H9 (cell line): ENCODE measurements around the gene SRC. TPM values are rescaled to one million over a fixed set of nuclear protein-coding genes. Genes with fewer than 3 reads are reported as not detected.

ENCODE experiments used
- DNase-seq: peaks from one replicate; pipeline ENCODE4 v3.0.0-alpha.2; 2017
- H2AFZ ChIP-seq: one replicate; pipeline ENCODE4 v1.6.1; 2013; ENCODE audit warnings: mild to moderate bottlenecking, low read length, control low read depth, moderate library complexity
- H2AK5ac ChIP-seq: 2 replicates; pipeline ENCODE4 v1.6.1; 2013; ENCODE audit warnings: low read length, control low read depth, mixed read lengths; ENCODE audit not compliant: insufficient read length
- H2BK120ac ChIP-seq: one replicate; pipeline ENCODE4 v1.6.1; 2013; ENCODE audit warnings: low read depth, mild to moderate bottlenecking, low read length, control low read depth, inconsistent platforms; ENCODE audit not compliant: poor library complexity, severe bottlenecking
- H2BK12ac ChIP-seq: 2 replicates; pipeline ENCODE4 v1.6.1; 2013; ENCODE audit warnings: low read length, control low read depth, mixed read lengths, low read depth; ENCODE audit not compliant: insufficient read length
- H2BK15ac ChIP-seq: 2 replicates; pipeline ENCODE4 v1.6.1; 2013; ENCODE audit warnings: low read depth, low read length, control low read depth
- H2BK20ac ChIP-seq: one replicate; pipeline ENCODE4 v1.6.1; 2013; ENCODE audit warnings: low read depth, mild to moderate bottlenecking, low read length, control low read depth, inconsistent platforms; ENCODE audit not compliant: poor library complexity, severe bottlenecking
- H2BK5ac ChIP-seq: 2 replicates; pipeline ENCODE4 v1.6.1; 2013; ENCODE audit warnings: low read length, control low read depth, mixed read lengths; ENCODE audit not compliant: insufficient read length
- H3K14ac ChIP-seq: 2 replicates; pipeline ENCODE4 v1.6.1; 2013; ENCODE audit warnings: low read length, control low read depth; ENCODE audit not compliant: insufficient read depth
- H3K18ac ChIP-seq: 2 replicates; pipeline ENCODE4 v1.6.1; 2013; ENCODE audit warnings: low read depth, mild to moderate bottlenecking, mixed read lengths, low read length, control low read depth; ENCODE audit not compliant: insufficient read length
- H3K23ac ChIP-seq: 2 replicates; pipeline ENCODE4 v1.6.1; 2013; ENCODE audit warnings: low read length, control low read depth, mixed read lengths, low read depth; ENCODE audit not compliant: insufficient read length
- H3K23me2 ChIP-seq: 2 replicates; pipeline ENCODE4 v1.6.1; 2013; ENCODE audit warnings: low read depth, mild to moderate bottlenecking, mixed read lengths, low read length, control low read depth; ENCODE audit not compliant: insufficient read length, poor library complexity, severe bottlenecking
- H3K27ac ChIP-seq: 2 replicates; pipeline ENCODE4 v1.5.1; 2013; ENCODE audit warnings: low read length, control low read depth, mixed read lengths, low read depth; ENCODE audit not compliant: insufficient read length
- H3K27me3 ChIP-seq: 2 replicates; pipeline ENCODE4 v1.6.1; 2013; ENCODE audit warnings: low read length, control low read depth, inconsistent platforms; ENCODE audit not compliant: insufficient read depth
- H3K4ac ChIP-seq: 2 replicates; pipeline ENCODE4 v1.6.1; 2013; ENCODE audit warnings: low read depth, mild to moderate bottlenecking, control low read depth, inconsistent platforms, low read length, moderate library complexity
- H3K4me1 ChIP-seq: 2 replicates; pipeline ENCODE4 v1.6.1; 2013; ENCODE audit warnings: low read length, control low read depth, inconsistent platforms; ENCODE audit not compliant: insufficient read depth
- H3K4me2 ChIP-seq: 2 replicates; pipeline ENCODE4 v1.6.1; 2013; ENCODE audit warnings: low read length, control low read depth, mixed read lengths; ENCODE audit not compliant: insufficient read length, insufficient read depth
- H3K56ac ChIP-seq: 2 replicates; pipeline ENCODE4 v1.6.1; 2013; ENCODE audit warnings: low read depth, mild to moderate bottlenecking, mixed read lengths, low read length, control low read depth; ENCODE audit not compliant: insufficient read length
- H3K79me1 ChIP-seq: 2 replicates; pipeline ENCODE4 v1.6.1; 2013; ENCODE audit warnings: low read depth, mild to moderate bottlenecking, moderate library complexity, low read length, control low read depth, inconsistent platforms; ENCODE audit not compliant: insufficient read depth, poor library complexity, severe bottlenecking
- H3K79me2 ChIP-seq: 2 replicates; pipeline ENCODE4 v1.6.1; 2013; ENCODE audit warnings: low read length, control low read depth, inconsistent platforms; ENCODE audit not compliant: insufficient read depth
- H3K9ac ChIP-seq: 2 replicates; pipeline ENCODE4 v1.6.1; 2013; ENCODE audit warnings: low read length, control low read depth, mixed read lengths; ENCODE audit not compliant: insufficient read length; ENCODE audit errors: extremely low read depth
- H3K9me3 ChIP-seq: one replicate; pipeline ENCODE4 v1.6.1; 2013; ENCODE audit warnings: low read depth, low read length, inconsistent platforms; ENCODE audit not compliant: control insufficient read depth
- H3T11ph ChIP-seq: one replicate; pipeline ENCODE4 v1.6.1; 2013; ENCODE audit warnings: mild to moderate bottlenecking, low read length, control low read depth, inconsistent platforms
- H4K20me1 ChIP-seq: one replicate; pipeline ENCODE4 v1.6.1; 2013; ENCODE audit not compliant: control insufficient read depth, insufficient read length, insufficient read depth
- H4K5ac ChIP-seq: 2 replicates; pipeline ENCODE4 v1.6.1; 2013; ENCODE audit warnings: low read depth, mild to moderate bottlenecking, mixed read lengths, low read length, control low read depth; ENCODE audit not compliant: insufficient read length
- H4K8ac ChIP-seq: replicated peaks from 2 replicates; pipeline ENCODE4 v1.6.1; 2013; ENCODE audit warnings: low read length, control low read depth, mixed read lengths, low read depth; ENCODE audit not compliant: insufficient read length
- H4K91ac ChIP-seq: 2 replicates; pipeline ENCODE4 v1.6.1; 2013; ENCODE audit warnings: low read depth, mild to moderate bottlenecking, moderate library complexity, mixed read lengths, low read length, control low read depth; ENCODE audit not compliant: insufficient read length
- H3K27ac Mint-ChIP-seq, 3 experiments: 2 replicates in 2 of 3; 3 replicates in 1 of 3; pipeline ENCODE4 v1.8.0; 2020 to 2021; ENCODE audit warnings: mixed read lengths in 3 of 3, mild to moderate bottlenecking in 1 of 3, moderate library complexity in 1 of 3
- H3K27me3 Mint-ChIP-seq: 2 replicates; pipeline ENCODE4 v1.8.0; 2021; ENCODE audit warnings: low read depth, mild to moderate bottlenecking, moderate library complexity, mixed read lengths
- H3K36me3 Mint-ChIP-seq, 3 experiments: 2 replicates in 2 of 3; 3 replicates in 1 of 3; pipeline ENCODE4 v1.8.0; 2020 to 2021; ENCODE audit warnings: low read depth in 3 of 3, mixed read lengths in 3 of 3; ENCODE audit not compliant: insufficient read depth in 1 of 3
- H3K4me1 Mint-ChIP-seq, 2 experiments: 2 replicates each; pipeline ENCODE4 v1.8.0; 2020; ENCODE audit warnings: mixed read lengths in 2 of 2
- H3K4me3 Mint-ChIP-seq, 2 experiments: 2 replicates in 1 of 2; 3 replicates in 1 of 2; pipeline ENCODE4 v1.8.0; 2020 to 2021; ENCODE audit warnings: mild to moderate bottlenecking in 2 of 2, mixed read lengths in 2 of 2, moderate library complexity in 1 of 2
- H3K9me3 Mint-ChIP-seq, 2 experiments: 2 replicates in 1 of 2; 3 replicates in 1 of 2; pipeline ENCODE4 v1.8.0; 2020; ENCODE audit warnings: mild to moderate bottlenecking in 2 of 2, mixed read lengths in 2 of 2, moderate library complexity in 1 of 2
- CTCF ChIP-seq: fragments of 200-600 bp; sonication (generic); conservative IDR thresholded peaks from 3 replicates; pipeline ENCODE4 v1.8.0; 2021; ENCODE audit warnings: antibody characterized with exemption, mild to moderate bottlenecking
- WGBS: extraction: QIAGEN DNeasy Blood & Tissue Kit; methylation state at CpG from one replicate; pipeline ENCODE4 v1.1.7; 2013; ENCODE audit warnings: missing lambda C conversion rate, low lambda C conversion rate, mixed read lengths; ENCODE audit not compliant: insufficient read length; ENCODE audit errors: extremely low coverage; 5-methylcytosine and 5-hydroxymethylcytosine counted together
- total RNA-seq: library from RNA; stranded (reverse); gene quantifications from 2 replicates; pipeline ENCODE4 v1.2.1, GENCODE V29; 2021

Gene SRC
- total RNA-seq, 1 experiment from 2014 or later: 44.5 TPM

GRCh38 chr20:37327748-37328147 is 18.2 kb upstream of the SRC start:
- Histone ChIP-seq H3K23me2 (no peaks in the 10 kb centered on the region), H3K23ac (no peak overlapping the region), H3K27me3 (no peaks in the 10 kb centered on the region; the same call in 1 of the 2 replicates), H3K18ac (no peak overlapping the region), H2BK5ac (no peak overlapping the region), H3K4me1 (no peaks in the 10 kb centered on the region), H4K91ac (no peak overlapping the region), H3K4ac (no peak overlapping the region), H2BK15ac (no peak overlapping the region), H3K56ac (no peak overlapping the region), H2AFZ (no peak overlapping the region), H3K79me2 (no peaks in the 10 kb centered on the region), H3K14ac (no peak overlapping the region), H3K27ac (no peak overlapping the region), H2BK120ac (no peak overlapping the region), H4K5ac (no peak overlapping the region), H4K8ac (no peak overlapping the region), H2BK12ac (no peak overlapping the region), H3K9ac (no peak overlapping the region), H3K79me1 (no peaks in the 10 kb centered on the region), H4K20me1 (no peaks in the 10 kb centered on the region), H2BK20ac (no peak overlapping the region), H3K9me3 (no peaks in the 10 kb centered on the region), H2AK5ac (no peak overlapping the region), H3K4me2 (no peak overlapping the region), H3T11ph (no peak overlapping the region)
- TF ChIP-seq CTCF: no peak
- H3K27ac Mint-ChIP-seq: no peak overlapping the region; a peak in 1 of 7 replicates
- WGBS: no CpG with 5 or more reads among the region's 13 CpGs
- no peak for DNase-seq
- no peak overlapping the region for H3K4me3 Mint-ChIP-seq
- H3K36me3 Mint-ChIP-seq: no peaks in the 10 kb centered on the region; a peak in 1 of 7 replicates
- H3K9me3 Mint-ChIP-seq: no peaks in the 10 kb centered on the region
- peaks cover 1% of the 10 kb centered on the region; the same call in 1 of the 2 replicates for H3K27me3 Mint-ChIP-seq
- H3K4me1 Mint-ChIP-seq: peaks cover 4 to 10% of the 10 kb centered on the region in 2 experiments
